Heart left ventricle (tissue), 13 donors: ENCODE measurements around the gene KDM4B.

Experiments
- POLR2A ChIP-seq, 2 donors: fragments of 450-650 bp; IDR thresholded peaks; one replicate each; pipeline ENCODE4 v1.6.1; 2017; ENCODE audit warnings: antibody characterized with exemption in 2 of 2, mild to moderate bottlenecking in 2 of 2, moderate library complexity in 2 of 2
- TF ChIP-seq, protein P1 (sequence below), 12 donors: fragments of 200-600 bp; sonication (generic) in 4 of 12; IDR thresholded peaks; one replicate each; pipeline versions ENCODE4 v1.5.0 to v1.8.0; 2018 to 2022; ENCODE audit warnings: antibody characterized with exemption in 12 of 12, mild to moderate bottlenecking in 5 of 12
- donor health status: ischemic (EF 13 %, LVEDD 7.1; RV severe dilation, severe dysfunction).
- donor health status: DM: no; HTN: yes; CAD: no.
- donor health status: DM: no; HTN: no; CAD: no.
- donor health status: ischemic (EF 25% LVEDD 6.9; RV normal size, moderate dysfunction).
- donor health status: ischemic (EF 25% LVEDD 5.7; RV mildly dilated, moderate dysfunction).
- donor health status: ischemic (EF 35%, LVEDD 5.7; RV mildly dilated, moderate dysfunction).
- donor health status: nonischemic (EF 11% LVEDD 7.7; RV severe dilation, severe dysfunction).
- donor health status: DM: yes; HTN: yes; CAD: no.
- donor health status: PGD.
- donor health status: ischemic (EF 29% LVEDD 5.4; RV normal size, mild dysfunction).
- donor health status: nonischemic (EF 23%, LVEDD 6.1; RV moderate dilation, normal function).

DNA sequence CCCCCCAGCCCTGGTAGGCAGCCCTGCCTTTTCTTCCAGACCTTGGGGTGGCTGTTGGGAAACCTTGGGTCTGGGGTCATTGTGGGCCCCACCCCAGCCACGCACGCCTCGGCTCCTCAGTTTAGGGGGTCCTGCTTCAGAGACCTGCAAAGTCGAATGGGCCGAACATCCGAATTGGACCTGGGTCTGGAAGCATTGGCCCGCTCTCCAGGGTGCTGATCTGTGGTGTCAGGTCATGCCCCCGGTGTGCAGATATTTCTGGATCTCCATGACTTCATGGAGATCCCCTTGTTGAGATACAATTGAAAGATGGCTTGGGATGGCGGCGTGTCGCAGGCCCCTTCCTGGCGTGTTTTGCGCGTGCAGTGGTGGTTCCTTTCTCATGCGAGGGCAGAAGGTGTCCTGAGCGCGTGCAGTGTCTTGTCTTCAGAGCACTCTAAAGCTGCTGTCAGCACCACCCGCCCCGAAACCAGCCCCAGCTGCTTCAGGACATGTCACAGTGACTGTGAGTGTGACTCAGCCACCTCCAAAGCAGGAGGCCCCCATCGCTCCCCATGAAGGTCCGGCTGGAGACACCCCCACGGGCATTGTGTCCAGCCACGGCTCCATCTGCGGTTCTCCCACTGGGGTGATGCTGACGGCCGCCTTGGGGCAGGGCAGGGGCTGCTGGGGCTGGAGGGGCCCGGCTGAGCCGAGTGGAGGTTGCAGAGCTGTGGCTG lies 112.7 kb downstream of the KDM4B start:
- TF ChIP-seq, protein P1, sequence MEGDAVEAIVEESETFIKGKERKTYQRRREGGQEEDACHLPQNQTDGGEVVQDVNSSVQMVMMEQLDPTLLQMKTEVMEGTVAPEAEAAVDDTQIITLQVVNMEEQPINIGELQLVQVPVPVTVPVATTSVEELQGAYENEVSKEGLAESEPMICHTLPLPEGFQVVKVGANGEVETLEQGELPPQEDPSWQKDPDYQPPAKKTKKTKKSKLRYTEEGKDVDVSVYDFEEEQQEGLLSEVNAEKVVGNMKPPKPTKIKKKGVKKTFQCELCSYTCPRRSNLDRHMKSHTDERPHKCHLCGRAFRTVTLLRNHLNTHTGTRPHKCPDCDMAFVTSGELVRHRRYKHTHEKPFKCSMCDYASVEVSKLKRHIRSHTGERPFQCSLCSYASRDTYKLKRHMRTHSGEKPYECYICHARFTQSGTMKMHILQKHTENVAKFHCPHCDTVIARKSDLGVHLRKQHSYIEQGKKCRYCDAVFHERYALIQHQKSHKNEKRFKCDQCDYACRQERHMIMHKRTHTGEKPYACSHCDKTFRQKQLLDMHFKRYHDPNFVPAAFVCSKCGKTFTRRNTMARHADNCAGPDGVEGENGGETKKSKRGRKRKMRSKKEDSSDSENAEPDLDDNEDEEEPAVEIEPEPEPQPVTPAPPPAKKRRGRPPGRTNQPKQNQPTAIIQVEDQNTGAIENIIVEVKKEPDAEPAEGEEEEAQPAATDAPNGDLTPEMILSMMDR (IDR thresholded peaks at IDR 0.05), result no peak
- no peak for TF ChIP-seq POLR2A (IDR thresholded peaks at IDR 0.05)
